Astrocyte (in vitro differentiated cells and primary cell): ENCODE data around the gene MYH10. TPM values are rescaled to one million over a fixed set of nuclear protein-coding genes. Genes with fewer than 3 reads are reported as not detected.
"Not testable (repeated sequence)": the region's sequence is repeated elsewhere in the genome, so short reads cannot be mapped to it uniquely, and the experiment has no call there.

Experiments
- DNase-seq: peaks from one replicate; pipeline ENCODE4 v3.0.0-alpha.2; 2010; ENCODE audit warnings: low read depth
- FAIRE-seq: peaks from 2 replicates; lab custom pipeline; 2011; peaks lifted over from hg19 to GRCh38; lab: Jason Lieb, UNC
- H2AFZ ChIP-seq: 2 replicates; pipeline ENCODE4 v1.6.0; 2012; ENCODE audit warnings: low read depth, low read length, inconsistent platforms
- H3K27ac ChIP-seq: 2 replicates; pipeline ENCODE4 v1.5.1; 2011; ENCODE audit warnings: low read depth, low read length, inconsistent platforms
- H3K27me3 ChIP-seq: 2 replicates; pipeline ENCODE4 v1.6.0; 2011; ENCODE audit warnings: low read length, inconsistent platforms; ENCODE audit not compliant: insufficient read depth
- H3K36me3 ChIP-seq: 2 replicates; pipeline ENCODE4 v1.5.1; 2011; ENCODE audit warnings: low read length, inconsistent platforms; ENCODE audit not compliant: insufficient read depth
- H3K4me1 ChIP-seq: 2 replicates; pipeline ENCODE4 v1.5.1; 2011; ENCODE audit warnings: low read length, inconsistent platforms; ENCODE audit not compliant: insufficient read depth
- H3K4me2 ChIP-seq: 2 replicates; pipeline ENCODE4 v1.6.0; 2012; ENCODE audit warnings: low read length, inconsistent platforms
- H3K4me3 ChIP-seq: 2 replicates; pipeline ENCODE4 v1.5.1; 2011; ENCODE audit warnings: low read depth, mild to moderate bottlenecking, low read length, inconsistent platforms; ENCODE audit not compliant: insufficient read depth
- H3K79me2 ChIP-seq: 2 replicates; pipeline ENCODE4 v1.6.0; 2012; ENCODE audit warnings: mild to moderate bottlenecking, low read length, inconsistent platforms; ENCODE audit not compliant: insufficient read depth
- H3K9ac ChIP-seq: 2 replicates; pipeline ENCODE4 v1.6.0; 2012; ENCODE audit warnings: mild to moderate bottlenecking, low read length, inconsistent platforms
- H3K9me3 ChIP-seq: 2 replicates; pipeline ENCODE4 v1.5.1; 2012; ENCODE audit warnings: low read depth, mild to moderate bottlenecking, low read length, inconsistent platforms; ENCODE audit not compliant: insufficient read depth
- H4K20me1 ChIP-seq: 2 replicates; pipeline ENCODE4 v1.6.0; 2012; ENCODE audit warnings: low read length, inconsistent platforms; ENCODE audit not compliant: insufficient read depth
- H3K27ac Mint-ChIP-seq: one replicate; pipeline ENCODE4 v1.8.0; 2021; ENCODE audit warnings: mild to moderate bottlenecking, mixed read lengths; ENCODE audit not compliant: unreplicated experiment
- H3K27me3 Mint-ChIP-seq: one replicate; pipeline ENCODE4 v1.8.0; 2021; ENCODE audit warnings: low read depth, mixed read lengths; ENCODE audit not compliant: unreplicated experiment
- H3K36me3 Mint-ChIP-seq: one replicate; pipeline ENCODE4 v1.8.0; 2021; ENCODE audit warnings: low read depth, mixed read lengths; ENCODE audit not compliant: unreplicated experiment
- H3K4me1 Mint-ChIP-seq: one replicate; pipeline ENCODE4 v1.8.0; 2021; ENCODE audit warnings: low read depth, mixed read lengths; ENCODE audit not compliant: unreplicated experiment
- H3K4me3 Mint-ChIP-seq: one replicate; pipeline ENCODE4 v1.8.0; 2021; ENCODE audit warnings: mild to moderate bottlenecking, moderate library complexity, mixed read lengths; ENCODE audit not compliant: unreplicated experiment
- H3K9me3 Mint-ChIP-seq: one replicate; pipeline ENCODE4 v1.8.0; 2021; ENCODE audit warnings: mild to moderate bottlenecking, mixed read lengths; ENCODE audit not compliant: unreplicated experiment
- CTCF ChIP-seq: IDR thresholded peaks from 2 replicates; pipeline ENCODE4 v1.5.1; 2011; ENCODE audit warnings: low read depth, mild to moderate bottlenecking, inconsistent platforms, low read length, moderate library complexity; ENCODE audit not compliant: insufficient read depth
- EZH2 ChIP-seq: IDR thresholded peaks from 2 replicates; pipeline ENCODE4 v1.6.1; 2012; ENCODE audit warnings: mild to moderate bottlenecking, low read length, inconsistent platforms; ENCODE audit not compliant: insufficient read depth
- total RNA-seq: library from RNA; stranded (reverse); gene quantifications from 2 replicates; pipeline ENCODE4 v1.2.1, GENCODE V29; 2021

MYH10 gene
- total RNA-seq, 1 donor from 2014 or later = 150 TPM

- Mint-ChIP-seq H3K27me3 (peaks cover 23% of the 10 kb centered on the region), H3K4me3 (no peak overlapping the region), H3K36me3 (peaks cover 3% of the 10 kb centered on the region), H3K27ac (no peak overlapping the region), H3K9me3 (peaks cover 4% of the 10 kb centered on the region), H3K4me1 (no peaks in the 10 kb centered on the region)
- no peak overlapping the region for H3K4me2 ChIP-seq
- H3K9ac ChIP-seq = no peak overlapping the region
- H3K4me3 ChIP-seq = no peak overlapping the region
- no peak for TF ChIP-seq EZH2
- no peak for TF ChIP-seq CTCF
- FAIRE-seq = no peak
- H3K79me2 ChIP-seq = no peaks in the 10 kb centered on the region
- H3K27me3 ChIP-seq = peaks cover 4% of the 10 kb centered on the region
- no peaks in the 10 kb centered on the region for H3K36me3 ChIP-seq
- no peak overlapping the region for H2AFZ ChIP-seq
- DNase-seq = no peak
- H3K27ac ChIP-seq = no peak overlapping the region
- H3K9me3 ChIP-seq = no peaks in the 10 kb centered on the region
- H4K20me1 ChIP-seq = no peaks in the 10 kb centered on the region
- H3K4me1 ChIP-seq = no peaks in the 10 kb centered on the region
Observed at GRCh38 chr17:8662076-8662831, 31.7 kb upstream of the MYH10 start.

- H3K4me3 ChIP-seq, H3K27me3 ChIP-seq, H3K4me2 ChIP-seq, H3K36me3 ChIP-seq, H3K79me2 ChIP-seq, H3K27ac Mint-ChIP-seq, H3K4me3 Mint-ChIP-seq, H3K27ac ChIP-seq, H3K9me3 Mint-ChIP-seq, FAIRE-seq, H3K4me1 Mint-ChIP-seq, H3K9me3 ChIP-seq, H3K4me1 ChIP-seq, H3K9ac ChIP-seq, H2AFZ ChIP-seq, H3K36me3 Mint-ChIP-seq, DNase-seq, H4K20me1 ChIP-seq: not testable (repeated sequence)
- peaks cover 23% of the 10 kb centered on the region for H3K27me3 Mint-ChIP-seq
Observed at GRCh38 chr17:8660709-8661108, 30.2 kb upstream of the MYH10 start.

- no peak overlapping the region for H3K4me2 ChIP-seq
- H3K36me3 ChIP-seq = no peaks in the 10 kb centered on the region
- no peaks in the 10 kb centered on the region for H4K20me1 ChIP-seq
- H3K27me3 ChIP-seq = peaks cover 4% of the 10 kb centered on the region
- peaks cover 3% of the 10 kb centered on the region for H3K36me3 Mint-ChIP-seq
- no peaks in the 10 kb centered on the region for H3K79me2 ChIP-seq
- FAIRE-seq (no peak), DNase-seq (no peak)
- no peak overlapping the region for H3K4me3 ChIP-seq
- no peak overlapping the region for H2AFZ ChIP-seq
- no peaks in the 10 kb centered on the region for H3K9me3 ChIP-seq
- no peak overlapping the region for H3K4me3 Mint-ChIP-seq
- H3K27ac ChIP-seq = no peak overlapping the region
- no peaks in the 10 kb centered on the region for H3K4me1 Mint-ChIP-seq
- no peak overlapping the region for H3K27ac Mint-ChIP-seq
- TF ChIP-seq CTCF (no peak), EZH2 (no peak)
- peaks cover 8% of the 10 kb centered on the region for H3K9me3 Mint-ChIP-seq
- peaks cover 23% of the 10 kb centered on the region for H3K27me3 Mint-ChIP-seq
- H3K4me1 ChIP-seq = no peaks in the 10 kb centered on the region
- H3K9ac ChIP-seq = no peak overlapping the region
Observed at GRCh38 chr17:8659758-8660410, 29.4 kb upstream of the MYH10 start.
